Mammary epithelial cell (primary cell): ENCODE results near the gene TTLL11.

ENCODE experiments used
- CTCF ChIP-seq, 2 donors: IDR thresholded peaks in 1 of 2; conservative IDR thresholded peaks in 1 of 2; 2 replicates each; pipeline ENCODE4 v1.5.1; 2011 to 2012; ENCODE audit warnings: inconsistent platforms in 2 of 2, low read length in 2 of 2, mild to moderate bottlenecking in 2 of 2, control low read depth in 1 of 2, low read depth in 1 of 2; ENCODE audit not compliant: insufficient read depth in 1 of 2; ENCODE audit errors: extremely low read depth in 1 of 2
- EZH2 ChIP-seq: IDR thresholded peaks from 2 replicates; pipeline ENCODE4 v1.6.1; 2012; ENCODE audit warnings: low read length, inconsistent platforms, borderline replicate concordance

GRCh38 chr9:122140368-122141193, 47.5 kb upstream of the TTLL11 start:
- TF ChIP-seq EZH2 (no peak), CTCF (conservative IDR thresholded peaks at IDR 0.05 in 1 of 2, IDR thresholded peaks at IDR 0.05 in 1 of 2; ENCODE audit: extremely low read depth in 1 of 2, insufficient read depth in 1 of 2, low read depth in 1 of 2, low read length in 2 of 2) (no peak)
